Measurements from ENCODE around the gene C1QTNF8. TPM values are rescaled to one million over a fixed set of nuclear protein-coding genes. Genes with fewer than 3 reads are reported as not detected.

The C1QTNF8 gene
- total RNA-seq, 1 experiment from 2014 or later, result 0.39 TPM

- no peak for ATAC-seq
- no peaks in the 10 kb centered on the region for H3K36me3 ChIP-seq (ENCODE audit: control insufficient read depth, insufficient read depth, low read length)
- in situ Hi-C loops (cut with HindIII; ENCODE audit: low pct_unique_long_range_greater_than_20kb, low sequenced_read_pairs), result no loop called here
- no peak overlapping the region for H3K27ac ChIP-seq (ENCODE audit: low read length)
- no peak overlapping the region for H3K4me3 ChIP-seq (ENCODE audit: low read depth in 2 of 2, low read length in 2 of 2)
- no TSS peak for BruUV-seq (replicated peaks)
- TF ChIP-seq SIN3A (IDR thresholded peaks at IDR 0.05; ENCODE audit: borderline replicate concordance, insufficient read depth, low read depth, low read length) (no peak), TCF7L2 (IDR thresholded peaks at IDR 0.05; ENCODE audit: low read depth, low read length) (no peak), POLR2AphosphoS5 (IDR thresholded peaks at IDR 0.05; ENCODE audit: low read depth, low read length) (no peak), REST (IDR thresholded peaks at IDR 0.05; ENCODE audit: insufficient read depth in 1 of 2, low read depth in 2 of 2, low read length in 1 of 2) (no peak)
- TF ChIP-seq, protein P1, sequence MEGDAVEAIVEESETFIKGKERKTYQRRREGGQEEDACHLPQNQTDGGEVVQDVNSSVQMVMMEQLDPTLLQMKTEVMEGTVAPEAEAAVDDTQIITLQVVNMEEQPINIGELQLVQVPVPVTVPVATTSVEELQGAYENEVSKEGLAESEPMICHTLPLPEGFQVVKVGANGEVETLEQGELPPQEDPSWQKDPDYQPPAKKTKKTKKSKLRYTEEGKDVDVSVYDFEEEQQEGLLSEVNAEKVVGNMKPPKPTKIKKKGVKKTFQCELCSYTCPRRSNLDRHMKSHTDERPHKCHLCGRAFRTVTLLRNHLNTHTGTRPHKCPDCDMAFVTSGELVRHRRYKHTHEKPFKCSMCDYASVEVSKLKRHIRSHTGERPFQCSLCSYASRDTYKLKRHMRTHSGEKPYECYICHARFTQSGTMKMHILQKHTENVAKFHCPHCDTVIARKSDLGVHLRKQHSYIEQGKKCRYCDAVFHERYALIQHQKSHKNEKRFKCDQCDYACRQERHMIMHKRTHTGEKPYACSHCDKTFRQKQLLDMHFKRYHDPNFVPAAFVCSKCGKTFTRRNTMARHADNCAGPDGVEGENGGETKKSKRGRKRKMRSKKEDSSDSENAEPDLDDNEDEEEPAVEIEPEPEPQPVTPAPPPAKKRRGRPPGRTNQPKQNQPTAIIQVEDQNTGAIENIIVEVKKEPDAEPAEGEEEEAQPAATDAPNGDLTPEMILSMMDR (IDR thresholded peaks at IDR 0.05), result no peak
- H3K9me3 ChIP-seq (ENCODE audit: control insufficient read depth, insufficient read depth, low read depth, low read length), result no peaks in the 10 kb centered on the region
- intact Hi-C loops (cut with micrococcal nuclease; ENCODE audit: unreplicated experiment), result no loop called here
- ChIA-PET CTCF (no interaction called here), POLR2A (no interaction called here)
- DNase-seq (ENCODE audit: low read depth, low spot score), result no peak
- peaks cover 10% of the 10 kb centered on the region for H3K4me1 ChIP-seq (ENCODE audit: control insufficient read depth, insufficient read depth, low read length)
- H3K27me3 ChIP-seq (ENCODE audit: control insufficient read depth, insufficient read depth, low read length), result no peaks in the 10 kb centered on the region
These were observed 24.5 kb upstream of the C1QTNF8 start for GRCh38 chr16:1120577-1120941.

DNA sequence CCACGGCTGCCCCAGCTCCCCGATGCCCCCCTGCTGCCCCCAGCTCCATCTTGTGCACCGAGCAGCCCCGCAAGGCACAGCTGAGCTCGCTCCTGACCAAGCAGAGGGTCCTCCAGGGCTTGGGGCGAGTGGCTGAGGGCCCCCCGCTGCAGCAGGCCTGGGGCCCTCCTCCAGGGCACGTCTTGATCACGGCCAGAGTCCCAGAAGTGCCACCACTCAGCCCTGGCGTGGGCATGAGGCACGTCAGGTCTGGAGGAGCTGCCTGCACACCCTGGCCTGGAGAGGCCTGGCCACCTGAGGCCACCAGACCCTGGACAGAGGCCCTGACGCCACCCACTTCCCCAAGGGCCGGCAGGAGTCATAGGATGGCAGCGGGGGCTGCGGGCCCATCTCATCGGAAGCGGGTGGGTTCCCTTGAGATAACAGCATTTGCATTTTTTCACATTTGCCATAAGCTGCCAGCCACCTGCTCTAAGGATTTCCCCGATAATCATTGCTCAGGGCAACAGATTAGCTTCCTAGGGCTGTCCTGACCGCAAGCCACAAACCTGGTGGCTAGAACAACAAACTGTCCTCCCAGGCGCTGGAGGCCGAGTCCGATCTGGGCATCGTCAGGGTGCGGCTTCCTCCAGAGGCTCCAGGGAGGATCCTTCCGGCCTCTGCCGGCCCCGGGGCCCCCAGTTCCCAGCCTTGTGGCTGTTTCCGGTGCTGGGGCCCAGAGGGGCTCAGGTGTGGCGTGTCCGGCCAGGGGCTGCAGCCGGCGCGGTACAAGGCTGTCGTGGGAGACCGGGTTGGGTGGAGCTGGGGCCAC lies 23.9 kb upstream of the C1QTNF8 start:
- BruUV-seq (replicated peaks), result no TSS peak
- in situ Hi-C loops (cut with HindIII; ENCODE audit: low pct_unique_long_range_greater_than_20kb, low sequenced_read_pairs) (no loop called here), intact Hi-C loops (cut with micrococcal nuclease; ENCODE audit: unreplicated experiment) (no loop called here)
- H3K27me3 ChIP-seq (ENCODE audit: control insufficient read depth, insufficient read depth, low read length), result no peaks in the 10 kb centered on the region
- no peak for TF ChIP-seq SIN3A (IDR thresholded peaks at IDR 0.05; ENCODE audit: borderline replicate concordance, insufficient read depth, low read depth, low read length)
- 0 out of 4 replicates have a peak, but pooled peaks of 1 of the 2 experiments have one; percentile 46 for TF ChIP-seq REST (IDR thresholded peaks at IDR 0.05; ENCODE audit: insufficient read depth in 1 of 2, low read depth in 2 of 2, low read length in 1 of 2)
- ATAC-seq (0 out of 2 replicates have a peak, but pooled peaks have one; percentile 30), DNase-seq (ENCODE audit: low read depth, low spot score) (no peak)
- no peak overlapping the region for H3K4me3 ChIP-seq (ENCODE audit: low read depth in 2 of 2, low read length in 2 of 2)
- no peaks in the 10 kb centered on the region for H3K9me3 ChIP-seq (ENCODE audit: control insufficient read depth, insufficient read depth, low read depth, low read length)
- ChIA-PET POLR2A (no interaction called here), CTCF (no interaction called here)
- H3K4me1 ChIP-seq (ENCODE audit: control insufficient read depth, insufficient read depth, low read length), result peaks cover 4% of the 10 kb centered on the region
- no peak overlapping the region for H3K27ac ChIP-seq (ENCODE audit: low read length)
- H3K36me3 ChIP-seq (ENCODE audit: control insufficient read depth, insufficient read depth, low read length), result no peaks in the 10 kb centered on the region
